ENCODE measurements around the gene MT1E.
"Not testable (repeated sequence)": the region's sequence is repeated elsewhere in the genome, so short reads cannot be mapped to it uniquely, and the experiment has no call there.

- not testable (repeated sequence) for TF ChIP-seq CTCF (IDR thresholded peaks at IDR 0.05; ENCODE audit: insufficient read depth, low read length); POLR2AphosphoS5 (IDR thresholded peaks at IDR 0.05; ENCODE audit: low read depth)
Measured at GRCh38 chr16:56674570-56674969, 49.0 kb downstream of the MT1E start.

Data from HL-60 (cell line).